Sigmoid colon (tissue), 3 donors: ENCODE measurements around the gene PLIN4.

Experiments
- POLR2A ChIP-seq, 2 donors: fragments of 450-650 bp; IDR thresholded peaks; one replicate each; pipeline ENCODE4 v1.6.1; 2016; ENCODE audit warnings: antibody characterized with exemption in 2 of 2, mild to moderate bottlenecking in 2 of 2, moderate library complexity in 2 of 2
- TF ChIP-seq, protein P1 (sequence below), 4 experiments: fragments of 450-650 bp in 3 of 4; fragments of 200-600 bp in 1 of 4; IDR thresholded peaks; one replicate each; pipeline ENCODE4 v1.5.1; 2016 to 2019; ENCODE audit warnings: antibody characterized with exemption in 4 of 4, mild to moderate bottlenecking in 3 of 4, moderate library complexity in 2 of 4

DNA sequence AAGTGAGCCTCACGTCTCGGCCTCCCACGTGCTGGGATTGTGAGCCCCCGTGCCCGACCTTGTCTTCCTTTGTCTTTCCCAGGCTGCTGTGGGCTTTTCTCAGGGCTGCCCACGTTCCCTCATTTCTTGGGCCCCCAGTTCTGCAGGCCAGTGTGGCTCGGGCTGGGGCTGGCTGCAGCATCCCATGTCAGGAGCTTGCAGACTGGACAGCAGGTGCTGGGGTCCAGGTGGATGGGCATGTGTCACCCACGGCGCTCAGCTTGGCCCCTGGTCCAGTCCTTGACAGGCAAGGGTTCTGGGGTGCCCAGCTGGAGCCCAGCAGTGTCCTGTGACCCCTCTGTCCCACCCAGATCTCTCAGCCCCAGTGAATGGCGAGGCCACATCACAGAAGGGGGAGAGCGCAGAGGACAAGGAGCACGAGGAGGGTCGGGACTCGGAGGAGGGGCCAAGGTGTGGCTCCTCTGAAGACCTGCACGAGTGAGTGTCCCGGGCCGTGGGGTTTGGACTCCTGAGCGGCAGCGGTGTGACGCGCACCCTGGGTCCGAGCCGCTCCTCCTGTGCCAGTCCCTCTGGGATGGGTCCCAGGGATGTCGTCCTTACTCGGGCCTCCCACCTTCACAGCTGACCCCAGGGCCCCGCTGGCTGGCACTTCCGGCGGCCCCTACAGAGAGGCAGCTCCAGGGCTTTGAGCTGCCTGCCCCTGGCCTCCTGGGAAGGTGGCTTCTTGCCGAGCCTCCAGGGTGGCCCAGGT, 17.3 kb downstream of the PLIN4 start:
- TF ChIP-seq, protein P1, sequence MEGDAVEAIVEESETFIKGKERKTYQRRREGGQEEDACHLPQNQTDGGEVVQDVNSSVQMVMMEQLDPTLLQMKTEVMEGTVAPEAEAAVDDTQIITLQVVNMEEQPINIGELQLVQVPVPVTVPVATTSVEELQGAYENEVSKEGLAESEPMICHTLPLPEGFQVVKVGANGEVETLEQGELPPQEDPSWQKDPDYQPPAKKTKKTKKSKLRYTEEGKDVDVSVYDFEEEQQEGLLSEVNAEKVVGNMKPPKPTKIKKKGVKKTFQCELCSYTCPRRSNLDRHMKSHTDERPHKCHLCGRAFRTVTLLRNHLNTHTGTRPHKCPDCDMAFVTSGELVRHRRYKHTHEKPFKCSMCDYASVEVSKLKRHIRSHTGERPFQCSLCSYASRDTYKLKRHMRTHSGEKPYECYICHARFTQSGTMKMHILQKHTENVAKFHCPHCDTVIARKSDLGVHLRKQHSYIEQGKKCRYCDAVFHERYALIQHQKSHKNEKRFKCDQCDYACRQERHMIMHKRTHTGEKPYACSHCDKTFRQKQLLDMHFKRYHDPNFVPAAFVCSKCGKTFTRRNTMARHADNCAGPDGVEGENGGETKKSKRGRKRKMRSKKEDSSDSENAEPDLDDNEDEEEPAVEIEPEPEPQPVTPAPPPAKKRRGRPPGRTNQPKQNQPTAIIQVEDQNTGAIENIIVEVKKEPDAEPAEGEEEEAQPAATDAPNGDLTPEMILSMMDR (IDR thresholded peaks at IDR 0.05), result no peak
- no peak for TF ChIP-seq POLR2A (IDR thresholded peaks at IDR 0.05)
